GM19395 (cell line): Measurements from ENCODE around the gene MITF.

Experiments used
- ATAC-seq: cut with Tn5 transposase; IDR thresholded peaks from one replicate; pipeline ENCODE4 v1.9.1; 2021; ENCODE audit warnings: mild to moderate bottlenecking, moderate library complexity; ENCODE audit not compliant: unreplicated experiment

The MITF gene

GRCh38 chr3:69941439-69942176 lies 202.3 kb downstream of the MITF start:
- ATAC-seq = no peak

GRCh38 chr3:69944931-69945493 lies 205.7 kb downstream of the MITF start:
- ATAC-seq = no peak

GRCh38 chr3:69948246-69948862 lies 209.1 kb downstream of the MITF start:
- no peak for ATAC-seq

- no peak for ATAC-seq
Measured at GRCh38 chr3:69951616-69952015, 212.4 kb downstream of the MITF start.

GRCh38 chr3:69959581-69959980 lies 220.3 kb downstream of the MITF start:
- ATAC-seq = no peak

- ATAC-seq = no peak
Measured at GRCh38 chr3:69961706-69962439, 222.6 kb downstream of the MITF start.

- ATAC-seq = no peak
Measured at GRCh38 chr3:69963643-69964042, 224.4 kb downstream of the MITF start.

- no peak for ATAC-seq
Measured at GRCh38 chr3:69967156-69967555, 227.9 kb downstream of the MITF start.

- no peak for ATAC-seq
Measured at GRCh38 chr3:69970827-69971226, 231.6 kb downstream of the MITF start.

GRCh38 chr3:69972672-69973071 lies 233.4 kb downstream of the MITF start:
- ATAC-seq = no peak

- ATAC-seq = no peak
Measured at GRCh38 chr3:69976021-69976420, 236.8 kb downstream of the MITF start.

- ATAC-seq = no peak
Measured at GRCh38 chr3:69983546-69984265, 244.4 kb downstream of the MITF start.

- no peak for ATAC-seq
Measured at GRCh38 chr3:69985266-69985665, 246.0 kb downstream of the MITF start.

GRCh38 chr3:69986419-69986818 lies 247.2 kb downstream of the MITF start:
- no peak for ATAC-seq

GRCh38 chr3:69987833-69988232 lies 248.6 kb downstream of the MITF start:
- no peak for ATAC-seq

- ATAC-seq = no peak
Measured at GRCh38 chr3:69993757-69994156, 254.5 kb downstream of the MITF start.

- no peak for ATAC-seq
Measured at GRCh38 chr3:69994919-69995318, 255.7 kb downstream of the MITF start.

GRCh38 chr3:69997631-69998307 lies 258.5 kb downstream of the MITF start:
- no peak for ATAC-seq

- no peak for ATAC-seq
Measured at GRCh38 chr3:69998759-69999139, 259.5 kb downstream of the MITF start.
